HepG2 (cell line): ENCODE measurements around the gene CXCL17. TPM values are rescaled to one million over a fixed set of nuclear protein-coding genes. Genes with fewer than 3 reads are reported as not detected.
A peak's percentile ranks its signal among the peaks of the same experiment; 100 is the strongest.

Experiments
- ADNP ChIP-seq: sonication (generic); formaldehyde crosslinking; IDR thresholded peaks from 2 replicates; pipeline ENCODE4 v1.4.0; 2020; ENCODE audit warnings: missing genetic modification reagents
- AFF4 ChIP-seq: sonication (generic); formaldehyde crosslinking; IDR thresholded peaks from 2 replicates; pipeline ENCODE4 v1.4.0; 2020; ENCODE audit warnings: missing genetic modification reagents
- ARHGAP35 ChIP-seq: sonication (generic); formaldehyde crosslinking; IDR thresholded peaks from 2 replicates; pipeline ENCODE4 v1.9.0; 2022; ENCODE audit warnings: mild to moderate bottlenecking, inconsistent platforms, moderate library complexity, missing genetic modification reagents, borderline replicate concordance
- BRCA1 ChIP-seq: sonication (generic); formaldehyde crosslinking; IDR thresholded peaks from 2 replicates; pipeline ENCODE4 v1.4.0; 2020; ENCODE audit warnings: missing genetic modification reagents
- CHCHD3 ChIP-seq: sonication (generic); formaldehyde crosslinking; IDR thresholded peaks from 2 replicates; pipeline ENCODE4 v1.8.0; 2022; ENCODE audit warnings: mild to moderate bottlenecking, missing genetic modification reagents, moderate library complexity
- CHD2 ChIP-seq: IDR thresholded peaks from 2 replicates; pipeline ENCODE4 v1.6.1; 2011; ENCODE audit warnings: low read depth, low read length, improper control_type of control experiment
- NRL ChIP-seq: sonication (generic); formaldehyde crosslinking; IDR thresholded peaks from 2 replicates; pipeline ENCODE4 v1.5.0; 2020; ENCODE audit warnings: missing genetic modification reagents, mild to moderate bottlenecking, moderate library complexity, borderline replicate concordance
- RBM39 ChIP-seq: fragments of 200-400 bp; formaldehyde crosslinking; IDR thresholded peaks from one replicate; pipeline ENCODE4 v1.6.1; 2018; ENCODE audit warnings: antibody characterized with exemption, mild to moderate bottlenecking, low read depth, low read length; ENCODE audit not compliant: poor library complexity, severe bottlenecking
- SIN3B ChIP-seq: fragments of 150-350 bp; IDR thresholded peaks from 2 replicates; pipeline ENCODE4 v1.6.1; 2014; ENCODE audit warnings: low read length
- STAG1 ChIP-seq: sonication (generic); formaldehyde crosslinking; IDR thresholded peaks from 2 replicates; pipeline ENCODE4 v1.4.0; 2020; ENCODE audit warnings: missing genetic modification reagents
- SUZ12 ChIP-seq: fragments of 150-350 bp; IDR thresholded peaks from 2 replicates; pipeline ENCODE4 v1.6.1; 2014; ENCODE audit warnings: low read depth, low read length
- TGIF2 ChIP-seq: IDR thresholded peaks from 2 replicates; pipeline ENCODE4 v1.6.1; 2016; ENCODE audit warnings: control low read depth, missing compliant biosample characterization
- ZFP36L1 ChIP-seq: sonication (generic); formaldehyde crosslinking; IDR thresholded peaks from 2 replicates; pipeline ENCODE4 v1.8.0; 2022; ENCODE audit warnings: mild to moderate bottlenecking, missing genetic modification reagents, moderate library complexity
- ZNF263 ChIP-seq: sonication (generic); formaldehyde crosslinking; IDR thresholded peaks from 2 replicates; pipeline ENCODE4 v1.4.0; 2020; ENCODE audit warnings: missing genetic modification reagents
- ZNF276 ChIP-seq: sonication (generic); formaldehyde crosslinking; IDR thresholded peaks from 2 replicates; pipeline ENCODE4 v1.4.0; 2020; ENCODE audit warnings: mild to moderate bottlenecking, low read depth, missing genetic modification reagents
- ZNF598 ChIP-seq: sonication (generic); formaldehyde crosslinking; IDR thresholded peaks from 2 replicates; pipeline ENCODE4 v1.5.1; 2020; ENCODE audit warnings: mild to moderate bottlenecking, missing genetic modification reagents, borderline replicate concordance
- ZSCAN20 ChIP-seq: sonication (generic); formaldehyde crosslinking; IDR thresholded peaks from 2 replicates; pipeline ENCODE4 v1.4.0; 2020; ENCODE audit warnings: missing genetic modification reagents, mild to moderate bottlenecking, borderline replicate concordance
- ZSCAN29 ChIP-seq: sonication (generic); formaldehyde crosslinking; conservative IDR thresholded peaks from 2 replicates; pipeline ENCODE4 v1.4.0; 2020; ENCODE audit warnings: mild to moderate bottlenecking, missing genetic modification reagents
- polyA plus RNA-seq, 8 experiments: library from polyadenylated mRNA; depleted of rRNA in 3 of 8; stranded (reverse) in 7 of 8; unstranded in 1 of 8; fragments of >200 nt; fragmentation: Illumina TruSeq in 4 of 8; extraction: Trizol in 4 of 8; gene quantifications; 2 replicates each; pipeline versions ENCODE4 v1.2.1 to v1.2.3, GENCODE V29; 2011 to 2016; ENCODE audit warnings: low read depth in 4 of 8, missing spikeins in 1 of 8, mixed read lengths in 1 of 8; ENCODE audit not compliant: insufficient read depth in 1 of 8
- total RNA-seq, 5 experiments: library from RNA; depleted of rRNA; stranded (reverse); fragments of >200 nt; fragmentation: Illumina TruSeq; extraction: Trizol; gene quantifications; 2 replicates each; pipeline ENCODE4 v1.2.3, GENCODE V29; 2016; ENCODE audit warnings: low read depth in 1 of 5
- TF ChIP-seq, protein P1 (sequence below): sonication (generic); formaldehyde crosslinking; conservative IDR thresholded peaks from 2 replicates; pipeline ENCODE4 v1.4.0; 2020; ENCODE audit warnings: missing genetic modification reagents
- TF ChIP-seq, protein P2 (sequence below): sonication (generic); formaldehyde crosslinking; IDR thresholded peaks from 2 replicates; pipeline ENCODE4 v1.4.0; 2020; ENCODE audit warnings: mild to moderate bottlenecking, missing genetic modification reagents

CXCL17 gene
- total and polyA plus RNA-seq, 2 of the 13 experiments (the other 11 are each of a cell fraction or from before 2014, with no cell fraction given) = 0.12 TPM; not detected in 1

DNA sequence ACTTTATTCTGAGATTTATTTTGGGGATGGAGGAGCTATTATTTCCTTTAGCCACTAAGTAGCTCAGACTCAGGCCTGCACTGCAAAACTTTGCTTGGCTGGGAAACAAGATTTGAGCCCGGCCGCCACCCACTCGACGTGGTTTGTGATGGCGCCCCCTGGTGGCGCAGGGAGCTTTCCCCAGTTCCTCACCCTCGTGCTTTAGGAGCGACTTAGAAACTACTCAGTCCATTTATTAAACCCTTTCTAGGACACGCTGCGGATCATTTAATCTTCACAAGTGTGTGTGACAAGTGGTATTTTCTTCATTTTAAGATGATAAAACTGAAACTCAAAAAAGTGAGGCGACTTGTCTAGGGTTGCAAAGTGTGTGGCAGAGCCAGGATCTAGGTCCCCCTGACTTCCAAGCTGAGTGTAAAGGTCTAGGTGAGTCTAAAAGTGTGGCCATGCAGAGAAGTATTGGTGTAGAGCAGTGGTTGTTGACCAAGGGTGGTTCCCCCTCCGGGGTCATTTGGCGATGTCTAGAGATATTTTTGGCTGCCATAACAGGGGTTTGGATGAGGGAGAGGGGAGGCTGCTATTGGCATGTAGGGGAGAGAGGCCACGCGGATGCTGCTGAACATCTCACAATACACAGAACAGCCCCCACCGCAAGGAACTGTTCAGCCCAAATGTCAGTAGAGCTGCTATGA lies 2.2 kb downstream of the CXCL17 start (continued):
- TF ChIP-seq AFF4 (no peak), NRL (CRISPR knock-in tag) (no peak), STAG1 (CRISPR knock-in tag) (peak; percentile 43), SIN3B (no peak), ZNF276 (no peak), ZFP36L1 (CRISPR knock-in tag) (no peak), ZSCAN29 (CRISPR knock-in tag) (0 out of 2 replicates have a peak, but pooled peaks have one; percentile 17), CHD2 (no peak), ARHGAP35 (CRISPR knock-in tag) (no peak), ZNF263 (CRISPR knock-in tag) (0 out of 2 replicates have a peak, but pooled peaks have one; percentile 14), ADNP (CRISPR knock-in tag) (no peak), TGIF2 (0 out of 2 replicates have a peak, but pooled peaks have one; percentile 21), SUZ12 (no peak), RBM39 (no peak), ZNF598 (CRISPR knock-in tag) (no peak), ZSCAN20 (CRISPR knock-in tag) (no peak), BRCA1 (CRISPR knock-in tag) (no peak), CHCHD3 (CRISPR knock-in tag) (no peak)
- TF ChIP-seq, protein P1, sequence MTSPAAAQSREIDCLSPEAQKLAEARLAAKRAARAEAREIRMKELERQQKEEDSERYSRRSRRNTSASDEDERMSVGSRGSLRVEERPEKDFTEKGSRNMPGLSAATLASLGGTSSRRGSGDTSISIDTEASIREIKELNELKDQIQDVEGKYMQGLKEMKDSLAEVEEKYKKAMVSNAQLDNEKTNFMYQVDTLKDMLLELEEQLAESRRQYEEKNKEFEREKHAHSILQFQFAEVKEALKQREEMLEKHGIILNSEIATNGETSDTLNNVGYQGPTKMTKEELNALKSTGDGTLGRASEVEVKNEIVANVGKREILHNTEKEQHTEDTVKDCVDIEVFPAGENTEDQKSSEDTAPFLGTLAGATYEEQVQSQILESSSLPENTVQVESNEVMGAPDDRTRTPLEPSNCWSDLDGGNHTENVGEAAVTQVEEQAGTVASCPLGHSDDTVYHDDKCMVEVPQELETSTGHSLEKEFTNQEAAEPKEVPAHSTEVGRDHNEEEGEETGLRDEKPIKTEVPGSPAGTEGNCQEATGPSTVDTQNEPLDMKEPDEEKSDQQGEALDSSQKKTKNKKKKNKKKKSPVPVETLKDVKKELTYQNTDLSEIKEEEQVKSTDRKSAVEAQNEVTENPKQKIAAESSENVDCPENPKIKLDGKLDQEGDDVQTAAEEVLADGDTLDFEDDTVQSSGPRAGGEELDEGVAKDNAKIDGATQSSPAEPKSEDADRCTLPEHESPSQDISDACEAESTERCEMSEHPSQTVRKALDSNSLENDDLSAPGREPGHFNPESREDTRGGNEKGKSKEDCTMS = no peak
- TF ChIP-seq, protein P2, sequence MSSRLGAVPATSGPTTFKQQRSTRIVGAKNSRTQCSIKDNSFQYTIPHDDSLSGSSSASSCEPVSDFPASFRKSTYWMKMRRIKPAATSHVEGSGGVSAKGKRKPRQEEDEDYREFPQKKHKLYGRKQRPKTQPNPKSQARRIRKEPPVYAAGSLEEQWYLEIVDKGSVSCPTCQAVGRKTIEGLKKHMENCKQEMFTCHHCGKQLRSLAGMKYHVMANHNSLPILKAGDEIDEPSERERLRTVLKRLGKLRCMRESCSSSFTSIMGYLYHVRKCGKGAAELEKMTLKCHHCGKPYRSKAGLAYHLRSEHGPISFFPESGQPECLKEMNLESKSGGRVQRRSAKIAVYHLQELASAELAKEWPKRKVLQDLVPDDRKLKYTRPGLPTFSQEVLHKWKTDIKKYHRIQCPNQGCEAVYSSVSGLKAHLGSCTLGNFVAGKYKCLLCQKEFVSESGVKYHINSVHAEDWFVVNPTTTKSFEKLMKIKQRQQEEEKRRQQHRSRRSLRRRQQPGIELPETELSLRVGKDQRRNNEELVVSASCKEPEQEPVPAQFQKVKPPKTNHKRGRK (CRISPR knock-in tag) = no peak
